Fibroblast of lung (primary cell): ENCODE measurements around the gene MRI1.

Experiments
- CTCF ChIP-seq, 2 donors: IDR thresholded peaks in 1 of 2; conservative IDR thresholded peaks in 1 of 2; 1 replicate in 1 of 2; 2 replicates in 1 of 2; pipeline ENCODE4 v1.5.1; 2011 to 2012; ENCODE audit warnings: low read length in 2 of 2, control low read depth in 1 of 2, inconsistent platforms in 1 of 2, low read depth in 1 of 2, mild to moderate bottlenecking in 1 of 2
- EZH2 ChIP-seq: IDR thresholded peaks from 2 replicates; pipeline ENCODE4 v1.5.1; 2012; ENCODE audit warnings: low read length, control low read depth, mild to moderate bottlenecking; ENCODE audit errors: missing control alignments

- TF ChIP-seq CTCF (conservative IDR thresholded peaks at IDR 0.05 in 1 of 2, IDR thresholded peaks at IDR 0.05 in 1 of 2; ENCODE audit: low read depth in 1 of 2, low read length in 2 of 2): no peak
- TF ChIP-seq EZH2: no peak
Measured at GRCh38 chr19:13756210-13756609, 8.1 kb upstream of the MRI1 start.
